Parathyroid adenoma (tissue), 2 donors: ENCODE results near the gene NOTUM.

Source experiments
- H2AFZ ChIP-seq: fragments of 300-600 bp; sonication (generic); one replicate; pipeline ENCODE4 v1.7.0; 2017; ENCODE audit warnings: antibody characterized with exemption, mild to moderate bottlenecking
- H3K27ac ChIP-seq: fragments of 300-600 bp; sonication (generic); one replicate; pipeline ENCODE4 v1.7.0; 2017
- H3K27me3 ChIP-seq: fragments of 300-600 bp; sonication (generic); one replicate; pipeline ENCODE4 v1.7.0; 2017; ENCODE audit warnings: low read length; ENCODE audit not compliant: control insufficient read depth, insufficient read depth
- H3K36me3 ChIP-seq: fragments of 300-600 bp; sonication (generic); one replicate; pipeline ENCODE4 v1.7.0; 2017; ENCODE audit warnings: low read length; ENCODE audit not compliant: control insufficient read depth, insufficient read depth
- H3K4me1 ChIP-seq: fragments of 300-600 bp; sonication (generic); one replicate; pipeline ENCODE4 v1.7.0; 2017; ENCODE audit warnings: control low read depth
- H3K4me2 ChIP-seq: fragments of 300-600 bp; sonication (generic); one replicate; pipeline ENCODE4 v1.7.0; 2017; ENCODE audit warnings: low read length
- H3K4me3 ChIP-seq: fragments of 300-600 bp; sonication (generic); one replicate; pipeline ENCODE4 v1.7.0; 2017; ENCODE audit warnings: low read depth, low read length
- H3K79me2 ChIP-seq: fragments of 300-600 bp; sonication (generic); one replicate; pipeline ENCODE4 v1.7.0; 2017; ENCODE audit warnings: control low read depth
- H3K9ac ChIP-seq: fragments of 300-600 bp; sonication (generic); one replicate; pipeline ENCODE4 v1.7.0; 2017; ENCODE audit warnings: mild to moderate bottlenecking
- H3K9me3 ChIP-seq: fragments of 300-600 bp; sonication (generic); one replicate; pipeline ENCODE4 v1.7.0; 2017; ENCODE audit warnings: low read length; ENCODE audit not compliant: control insufficient read depth
- TF ChIP-seq, protein P1 (sequence below): fragments of 300-600 bp; sonication (generic); IDR thresholded peaks from one replicate; pipeline ENCODE4 v1.7.0; 2017; ENCODE audit warnings: antibody characterized with exemption, mild to moderate bottlenecking
- donor health status: primary hyperparathyroidism.

The NOTUM gene

DNA sequence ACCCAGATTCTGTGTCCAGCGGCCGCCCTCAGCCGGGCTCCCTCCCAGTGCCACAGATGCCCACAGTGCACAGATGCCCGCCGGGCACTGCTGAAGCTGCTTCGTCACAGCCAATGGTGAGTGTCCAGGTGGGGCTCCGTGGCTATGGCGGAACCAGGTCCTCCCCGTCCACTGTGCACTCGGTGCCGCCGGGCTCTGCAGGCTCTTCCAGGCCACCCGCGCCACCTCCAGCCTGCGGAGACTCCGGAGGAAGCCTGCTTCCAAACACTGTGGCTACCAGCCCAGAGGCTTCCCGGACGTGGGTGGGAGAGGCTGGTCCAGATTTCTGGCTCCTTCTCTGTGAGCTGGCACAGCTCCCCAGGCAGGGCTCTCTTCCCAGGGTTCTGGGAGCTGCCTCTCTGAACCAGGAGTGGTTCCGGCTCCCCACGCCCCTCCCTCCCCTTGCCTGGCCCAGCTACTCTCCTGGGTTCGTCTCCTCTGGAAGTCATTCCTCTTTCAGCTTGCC lies 21.1 kb downstream of the NOTUM start:
- H3K79me2 ChIP-seq = no peaks in the 10 kb centered on the region
- H2AFZ ChIP-seq = no peak overlapping the region
- H3K9me3 ChIP-seq = no peaks in the 10 kb centered on the region
- H3K4me1 ChIP-seq = no peaks in the 10 kb centered on the region
- no peak overlapping the region for H3K27ac ChIP-seq
- no peak overlapping the region for H3K4me3 ChIP-seq
- TF ChIP-seq, protein P1, sequence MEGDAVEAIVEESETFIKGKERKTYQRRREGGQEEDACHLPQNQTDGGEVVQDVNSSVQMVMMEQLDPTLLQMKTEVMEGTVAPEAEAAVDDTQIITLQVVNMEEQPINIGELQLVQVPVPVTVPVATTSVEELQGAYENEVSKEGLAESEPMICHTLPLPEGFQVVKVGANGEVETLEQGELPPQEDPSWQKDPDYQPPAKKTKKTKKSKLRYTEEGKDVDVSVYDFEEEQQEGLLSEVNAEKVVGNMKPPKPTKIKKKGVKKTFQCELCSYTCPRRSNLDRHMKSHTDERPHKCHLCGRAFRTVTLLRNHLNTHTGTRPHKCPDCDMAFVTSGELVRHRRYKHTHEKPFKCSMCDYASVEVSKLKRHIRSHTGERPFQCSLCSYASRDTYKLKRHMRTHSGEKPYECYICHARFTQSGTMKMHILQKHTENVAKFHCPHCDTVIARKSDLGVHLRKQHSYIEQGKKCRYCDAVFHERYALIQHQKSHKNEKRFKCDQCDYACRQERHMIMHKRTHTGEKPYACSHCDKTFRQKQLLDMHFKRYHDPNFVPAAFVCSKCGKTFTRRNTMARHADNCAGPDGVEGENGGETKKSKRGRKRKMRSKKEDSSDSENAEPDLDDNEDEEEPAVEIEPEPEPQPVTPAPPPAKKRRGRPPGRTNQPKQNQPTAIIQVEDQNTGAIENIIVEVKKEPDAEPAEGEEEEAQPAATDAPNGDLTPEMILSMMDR = no peak
- no peak overlapping the region for H3K9ac ChIP-seq
- H3K36me3 ChIP-seq = no peaks in the 10 kb centered on the region
- no peaks in the 10 kb centered on the region for H3K27me3 ChIP-seq
- H3K4me2 ChIP-seq = no peak overlapping the region

GRCh38 chr17:81939218-81939617 lies 21.8 kb downstream of the NOTUM start:
- no peak overlapping the region for H2AFZ ChIP-seq
- H3K9me3 ChIP-seq = no peaks in the 10 kb centered on the region
- H3K9ac ChIP-seq = no peak overlapping the region
- TF ChIP-seq, protein P1 = no peak
- no peaks in the 10 kb centered on the region for H3K27me3 ChIP-seq
- no peak overlapping the region for H3K27ac ChIP-seq
- no peak overlapping the region for H3K4me2 ChIP-seq
- no peaks in the 10 kb centered on the region for H3K79me2 ChIP-seq
- H3K4me3 ChIP-seq = no peak overlapping the region
- H3K4me1 ChIP-seq = no peaks in the 10 kb centered on the region
- no peaks in the 10 kb centered on the region for H3K36me3 ChIP-seq

GRCh38 chr17:81935709-81936084 lies 25.3 kb downstream of the NOTUM start:
- H3K27ac ChIP-seq = no peak overlapping the region

DNA sequence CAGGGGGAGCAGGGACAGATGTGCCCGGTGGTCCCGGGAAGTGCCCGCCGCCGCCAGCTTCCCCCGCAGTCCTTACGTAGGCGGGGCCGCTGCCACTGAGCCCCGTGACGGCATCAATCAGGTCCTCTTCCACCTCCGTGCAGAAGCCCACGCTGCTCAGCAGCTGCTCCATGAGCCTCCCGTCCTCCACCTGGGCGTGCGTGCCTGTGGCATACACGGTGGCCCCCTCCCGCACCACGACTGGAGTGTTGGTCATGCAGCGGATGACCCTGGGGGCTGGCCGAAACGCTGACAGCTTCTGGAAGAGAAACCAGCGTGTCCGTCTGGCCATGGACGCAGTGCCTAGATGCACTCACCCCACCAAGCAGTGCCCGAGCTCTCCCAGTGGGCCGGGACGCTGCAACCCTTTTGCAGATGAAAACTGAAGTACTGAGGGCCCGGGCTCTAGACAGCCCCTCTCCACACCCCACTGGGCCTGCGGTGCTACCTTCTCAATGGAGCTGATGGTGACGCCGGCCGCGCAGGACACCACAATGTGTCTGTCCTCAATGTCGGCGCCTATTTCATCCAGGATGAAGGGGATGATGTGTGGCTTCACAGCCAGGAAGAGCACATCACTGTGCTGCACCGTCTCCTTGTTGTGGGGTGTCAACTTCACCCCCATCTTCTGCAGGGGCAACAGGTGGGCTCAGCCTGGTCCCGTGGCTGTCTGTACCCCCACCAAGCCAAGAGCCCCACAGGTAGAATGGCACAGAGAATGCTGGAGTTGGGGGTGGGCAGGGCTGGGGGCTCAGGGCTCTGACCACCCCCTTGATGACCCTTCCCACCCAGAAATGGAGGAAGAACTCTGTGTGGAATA lies 25.9 kb downstream of the NOTUM start:
- Histone ChIP-seq H3K4me3 (no peak overlapping the region), H3K79me2 (no peaks in the 10 kb centered on the region), H2AFZ (no peak overlapping the region), H3K9me3 (no peaks in the 10 kb centered on the region), H3K4me2 (no peak overlapping the region), H3K36me3 (no peaks in the 10 kb centered on the region), H3K9ac (no peak overlapping the region), H3K4me1 (no peaks in the 10 kb centered on the region), H3K27me3 (no peaks in the 10 kb centered on the region), H3K27ac (no peak overlapping the region)
- TF ChIP-seq, protein P1 = no peak

More at GRCh38 chr17:81935709-81936084, 25.3 kb downstream of the NOTUM start:
- H3K79me2 ChIP-seq = no peaks in the 10 kb centered on the region
- H3K4me1 ChIP-seq = no peaks in the 10 kb centered on the region
- TF ChIP-seq, protein P1 = no peak
- no peaks in the 10 kb centered on the region for H3K27me3 ChIP-seq
- no peak overlapping the region for H3K9ac ChIP-seq
- no peaks in the 10 kb centered on the region for H3K9me3 ChIP-seq
- no peak overlapping the region for H2AFZ ChIP-seq
- no peak overlapping the region for H3K4me2 ChIP-seq
- no peak overlapping the region for H3K4me3 ChIP-seq
- H3K36me3 ChIP-seq = no peaks in the 10 kb centered on the region
